Spleen (tissue), 11 donors: ENCODE data around the gene HOGA1. TPM values are rescaled to one million over a fixed set of nuclear protein-coding genes. Genes with fewer than 3 reads are reported as not detected.

ENCODE experiments used
- DNase-seq: peaks from one replicate; pipeline ENCODE4 v3.0.0-alpha.2; 2020
- H3K27ac ChIP-seq, 8 donors: fragments of 200-600 bp; sonication (generic) in 7 of 8; 1 replicate in 4 of 8; 2 replicates in 4 of 8; pipeline versions ENCODE4 v1.5.0 to v1.8.0; 2016 to 2021; ENCODE audit warnings: inconsistent platforms in 4 of 8, mild to moderate bottlenecking in 4 of 8, moderate library complexity in 1 of 8
- H3K27me3 ChIP-seq, 7 donors: fragments of 200-600 bp; sonication (generic) in 6 of 7; replicated peaks in 1 of 7; 1 replicate in 4 of 7; 2 replicates in 3 of 7; pipeline versions ENCODE4 v1.5.0 to v1.8.0; 2016 to 2021; ENCODE audit warnings: inconsistent platforms in 3 of 7, mild to moderate bottlenecking in 1 of 7
- H3K36me3 ChIP-seq, 6 donors: fragments of 200-600 bp; sonication (generic) in 5 of 6; 1 replicate in 4 of 6; 2 replicates in 2 of 6; pipeline versions ENCODE4 v1.5.0 to v1.8.0; 2016 to 2021; ENCODE audit warnings: inconsistent platforms in 2 of 6
- H3K4me1 ChIP-seq, 6 donors: fragments of 200-600 bp; sonication (generic) in 5 of 6; 1 replicate in 3 of 6; 2 replicates in 3 of 6; pipeline versions ENCODE4 v1.5.0 to v1.8.0; 2016 to 2021; ENCODE audit warnings: inconsistent platforms in 3 of 6
- H3K4me3 ChIP-seq, 8 donors: fragments of 200-600 bp; sonication (generic) in 7 of 8; 1 replicate in 4 of 8; 2 replicates in 4 of 8; pipeline versions ENCODE4 v1.5.0 to v1.8.0; 2016 to 2021; ENCODE audit warnings: inconsistent platforms in 4 of 8, mild to moderate bottlenecking in 4 of 8, moderate library complexity in 2 of 8
- H3K9me3 ChIP-seq, 8 donors: fragments of 200-600 bp; sonication (generic) in 7 of 8; 1 replicate in 4 of 8; 2 replicates in 4 of 8; pipeline versions ENCODE4 v1.5.0 to v1.8.0; 2016 to 2021; ENCODE audit warnings: inconsistent platforms in 4 of 8
- CTCF ChIP-seq, 11 experiments: fragments of 200-600 bp in 7 of 11; fragments of 450-650 bp in 4 of 11; sonication (generic) in 4 of 11; IDR thresholded peaks in 8 of 11; conservative IDR thresholded peaks in 3 of 11; 1 replicate in 7 of 11; 2 replicates in 4 of 11; pipeline versions ENCODE4 v1.4.0 to v1.8.0; 2016 to 2021; ENCODE audit warnings: antibody characterized with exemption in 11 of 11, inconsistent platforms in 4 of 11, mild to moderate bottlenecking in 1 of 11
- POLR2A ChIP-seq, 3 donors: fragments of 450-650 bp; IDR thresholded peaks; one replicate each; pipeline ENCODE4 v1.5.1; 2017; ENCODE audit warnings: antibody characterized with exemption in 3 of 3, mild to moderate bottlenecking in 1 of 3
- POLR2AphosphoS5 ChIP-seq, 3 donors: sonication (generic); formaldehyde crosslinking; IDR thresholded peaks; one replicate each; pipeline ENCODE4 v1.5.1; 2017; ENCODE audit warnings: antibody characterized with exemption in 3 of 3
- WGBS, 5 donors: extraction: QIAGEN DNeasy Blood & Tissue Kit in 3 of 5; methylation state at CpG; one replicate each; pipeline versions ENCODE4 v1.1.5 to v1.1.7; 2013 to 2018; 5-methylcytosine and 5-hydroxymethylcytosine counted together
- intact Hi-C: fragments of 100-400 bp; cut with DNase I; formaldehyde crosslinking; loops from one replicate; pipeline ENCODE4 v1.15.0; 2023; ENCODE audit warnings: low total_unique reads
- polyA plus RNA-seq, 3 donors: library from polyadenylated mRNA; stranded (reverse); fragments of 200-250 nt; gene quantifications; one replicate each; pipeline ENCODE4 v1.2.1, GENCODE V29; 2013
- total RNA-seq, 7 donors: library from RNA; depleted of rRNA in 3 of 7; stranded (reverse); fragments of >200 nt in 3 of 7; fragmentation: NEBNext Ultra II Directional in 4 of 7; extraction: Animal tissue kit (Norgen Biotek cat#: 25700) in 4 of 7; gene quantifications; one replicate each; pipeline versions ENCODE4 v1.1.0 to v1.2.1, GENCODE V29; 2016 to 2021
- donor health status: healthy with polysubstance abuse.
- donor health status: DM: no; HTN: no; CAD: no; lungs with moderate emphysema.
- donor health status: DM: no; HTN: no; CAD: no.
- donor health status: Bipolar disorder and iron deficiency.
- donor health status: healthy.
- donor health status: DM: no; HTN: no; CAD: no.
- donor health status: DM: yes; HTN: yes; CAD: no.

HOGA1 gene
- total and polyA plus RNA-seq, 10 donors, result 0.11 to 0.42 (median 0.19) TPM; not detected in 5

GRCh38 chr10:97601268-97602215 lies 17.4 kb downstream of the HOGA1 start:
- Histone ChIP-seq H3K9me3 (no peaks in the 10 kb centered on the region), H3K27ac (no peak overlapping the region), H3K36me3 (no peaks in the 10 kb centered on the region), H3K4me3 (no peak overlapping the region), H3K4me1 (peaks cover 0 to 8% (median 0%) of the 10 kb centered on the region in 6 donors), H3K27me3 (no peaks in the 10 kb centered on the region)
- no peak for DNase-seq
- TF ChIP-seq POLR2A (IDR thresholded peaks at IDR 0.05) (no peak), POLR2AphosphoS5 (IDR thresholded peaks at IDR 0.05) (no peak), CTCF (IDR thresholded peaks at IDR 0.05 in 8 of 11, conservative IDR thresholded peaks at IDR 0.05 in 3 of 11) (no peak)
- WGBS, 5 donors, result 83 to 93% (median 89%) methylated on average over 12 to 21 of the region's 21 CpGs
- intact Hi-C loops, result no loop called here

GRCh38 chr10:97607095-97607636 lies 23.0 kb downstream of the HOGA1 start:
- Histone ChIP-seq H3K4me3 (no peak overlapping the region), H3K27me3 (no peaks in the 10 kb centered on the region), H3K27ac (no peak overlapping the region), H3K4me1 (no peaks in the 10 kb centered on the region), H3K9me3 (no peaks in the 10 kb centered on the region), H3K36me3 (no peaks in the 10 kb centered on the region)
- no peak for DNase-seq
- 89 to 95% (median 94%) methylated on average over 5 of the region's 5 CpGs for WGBS, 5 donors
- intact Hi-C loops, result no loop called here
- TF ChIP-seq POLR2A (IDR thresholded peaks at IDR 0.05), result no peak
- TF ChIP-seq CTCF (IDR thresholded peaks at IDR 0.05 in 8 of 11, conservative IDR thresholded peaks at IDR 0.05 in 3 of 11), result no peak
- no peak for TF ChIP-seq POLR2AphosphoS5 (IDR thresholded peaks at IDR 0.05)

GRCh38 chr10:97608991-97609561 lies 24.9 kb downstream of the HOGA1 start:
- Histone ChIP-seq H3K9me3 (no peaks in the 10 kb centered on the region), H3K4me3 (no peak overlapping the region), H3K27me3 (no peaks in the 10 kb centered on the region), H3K4me1 (no peaks in the 10 kb centered on the region), H3K36me3 (no peaks in the 10 kb centered on the region), H3K27ac (no peak overlapping the region)
- no peak for TF ChIP-seq POLR2A (IDR thresholded peaks at IDR 0.05)
- TF ChIP-seq POLR2AphosphoS5 (IDR thresholded peaks at IDR 0.05), result no peak
- TF ChIP-seq CTCF (IDR thresholded peaks at IDR 0.05 in 8 of 11, conservative IDR thresholded peaks at IDR 0.05 in 3 of 11), result no peak
- DNase-seq, result no peak
- intact Hi-C loops, result no loop called here
- WGBS, 5 donors, result 67 to 93% (median 85%) methylated on average over 8 to 13 of the region's 13 CpGs

GRCh38 chr10:97611473-97611872 lies 27.3 kb downstream of the HOGA1 start:
- H3K27ac ChIP-seq, result no peak overlapping the region

More at GRCh38 chr10:97611473-97611872, 27.3 kb downstream of the HOGA1 start:
- no peaks in the 10 kb centered on the region for H3K4me1 ChIP-seq
- TF ChIP-seq CTCF (IDR thresholded peaks at IDR 0.05 in 8 of 11, conservative IDR thresholded peaks at IDR 0.05 in 3 of 11), result no peak
- TF ChIP-seq POLR2AphosphoS5 (IDR thresholded peaks at IDR 0.05), result no peak
- TF ChIP-seq POLR2A (IDR thresholded peaks at IDR 0.05), result no peak
- intact Hi-C loops, result no loop called here
- WGBS, 5 donors, result 87 to 96% (median 93%) methylated on average over 5 to 12 of the region's 12 CpGs
- no peak overlapping the region for H3K4me3 ChIP-seq
- H3K9me3 ChIP-seq, result no peaks in the 10 kb centered on the region
- H3K36me3 ChIP-seq, result no peaks in the 10 kb centered on the region
- DNase-seq, result peak; percentile 51
- no peaks in the 10 kb centered on the region for H3K27me3 ChIP-seq
